ENCODE data around the gene PLA2G4A.
"Not testable (repeated sequence)": the region's sequence is repeated elsewhere in the genome, so short reads cannot be mapped to it uniquely, and the experiment has no call there.

PLA2G4A gene

GRCh38 chr1:186878356-186878755 is 49.6 kb downstream of the PLA2G4A start:
- DNase-seq: no peak

- DNase-seq: no peak
Observed at GRCh38 chr1:186880982-186881381, 52.2 kb downstream of the PLA2G4A start.

GRCh38 chr1:186882372-186883134 is 53.8 kb downstream of the PLA2G4A start:
- no peak for DNase-seq

GRCh38 chr1:186884251-186884650 is 55.5 kb downstream of the PLA2G4A start:
- DNase-seq: no peak

DNA sequence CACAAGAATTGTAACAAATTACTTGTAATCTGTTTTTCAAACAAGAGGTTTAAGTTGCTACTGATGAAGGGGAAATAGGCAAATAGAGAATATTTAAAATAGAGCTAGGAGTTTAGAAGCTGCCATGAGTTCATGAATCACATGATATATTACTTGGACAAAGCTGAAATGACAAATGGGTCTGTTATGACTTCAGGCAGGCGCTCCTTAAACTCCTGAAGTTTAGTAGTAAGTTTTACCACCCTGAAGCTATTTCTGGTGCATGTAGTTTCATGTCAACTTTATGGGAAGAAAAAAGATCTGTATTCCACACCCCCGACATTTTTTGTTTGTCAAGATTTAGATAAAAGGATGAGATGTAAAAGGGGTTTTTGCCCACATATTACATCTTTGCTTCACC is 58.5 kb downstream of the PLA2G4A start:
- no peak for DNase-seq

- DNase-seq: no peak
Observed at GRCh38 chr1:186888367-186888766, 59.6 kb downstream of the PLA2G4A start.

DNA sequence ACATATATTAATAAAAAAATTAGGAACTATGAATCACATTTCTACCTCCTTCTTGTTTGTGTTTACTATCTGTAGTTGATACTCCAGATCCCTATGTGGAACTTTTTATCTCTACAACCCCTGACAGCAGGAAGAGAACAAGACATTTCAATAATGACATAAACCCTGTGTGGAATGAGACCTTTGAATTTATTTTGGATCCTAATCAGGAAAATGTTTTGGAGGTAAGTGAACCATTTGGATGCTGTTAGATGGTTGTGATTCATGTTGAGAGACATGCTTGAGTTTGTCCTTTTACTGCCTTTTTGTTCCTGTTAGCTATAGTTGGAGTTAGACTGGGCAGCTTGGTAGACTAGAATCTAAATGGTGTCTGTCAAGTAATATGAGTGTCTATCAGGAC is 64.2 kb downstream of the PLA2G4A start:
- DNase-seq: no peak

DNA sequence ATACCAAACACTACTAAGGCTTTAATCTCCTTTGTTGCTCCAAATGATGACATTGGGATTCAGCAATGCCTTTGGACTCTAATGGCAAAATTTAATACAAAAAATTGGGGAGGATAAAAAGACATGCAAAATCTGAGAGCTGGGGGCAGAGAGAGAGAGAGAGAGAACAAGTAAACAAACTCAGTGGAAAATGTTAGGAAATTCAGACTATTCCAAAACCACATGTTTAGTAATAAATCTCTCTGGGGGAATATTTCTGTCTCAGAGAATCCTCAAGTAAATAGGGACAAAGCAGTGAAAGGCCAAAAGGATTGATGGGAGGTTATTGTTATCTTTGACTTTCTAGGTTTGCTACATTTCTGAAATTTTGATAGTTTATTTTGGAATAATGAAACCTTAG is 65.7 kb downstream of the PLA2G4A start:
- DNase-seq: no peak

- DNase-seq: no peak
Observed at GRCh38 chr1:186896211-186896610, 67.5 kb downstream of the PLA2G4A start.

DNA sequence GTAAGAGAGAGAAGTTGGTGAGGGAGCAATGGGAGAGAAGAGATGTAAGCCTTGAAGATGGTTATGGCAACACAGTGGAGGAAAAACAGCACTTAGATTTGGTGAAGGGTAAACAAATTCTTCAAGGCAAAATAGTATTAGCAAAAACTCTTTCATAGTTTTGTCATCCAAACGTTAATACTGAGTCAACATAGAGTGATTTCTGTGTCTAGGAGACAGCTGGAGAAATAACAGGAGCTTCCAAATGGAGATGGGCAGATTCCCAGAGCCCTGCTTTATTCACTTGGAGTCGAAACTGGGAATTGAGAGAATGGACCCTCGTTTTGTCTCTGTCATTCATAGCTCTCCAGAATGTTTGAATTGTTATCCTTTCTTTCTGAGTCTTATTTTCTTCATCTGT is 68.3 kb downstream of the PLA2G4A start:
- no peak for DNase-seq

- no peak for DNase-seq
Observed at GRCh38 chr1:186899577-186899976, 70.8 kb downstream of the PLA2G4A start.

DNA sequence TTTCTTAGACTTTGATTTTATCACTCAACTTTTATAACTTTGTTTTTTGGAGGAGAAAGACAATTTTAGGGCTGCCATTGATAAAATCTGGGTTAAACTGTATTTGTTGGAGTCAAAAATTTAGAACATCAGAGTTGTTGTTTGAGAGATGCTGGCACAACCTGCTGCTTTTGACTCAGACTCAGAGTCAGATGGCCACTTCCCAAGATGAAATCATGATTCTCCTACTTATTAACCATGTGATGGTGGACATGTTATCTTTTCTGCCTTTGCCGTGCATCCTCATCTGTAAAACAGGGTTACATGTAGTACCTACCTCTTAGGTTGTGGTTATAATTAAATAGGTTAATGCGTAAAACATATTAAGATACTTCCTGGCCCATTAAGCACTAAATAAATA is 71.2 kb downstream of the PLA2G4A start:
- no peak for DNase-seq

GRCh38 chr1:186900539-186901237 is 71.9 kb downstream of the PLA2G4A start:
- no peak for DNase-seq

- no peak for DNase-seq
Observed at GRCh38 chr1:186901631-186902030, 72.9 kb downstream of the PLA2G4A start.

DNA sequence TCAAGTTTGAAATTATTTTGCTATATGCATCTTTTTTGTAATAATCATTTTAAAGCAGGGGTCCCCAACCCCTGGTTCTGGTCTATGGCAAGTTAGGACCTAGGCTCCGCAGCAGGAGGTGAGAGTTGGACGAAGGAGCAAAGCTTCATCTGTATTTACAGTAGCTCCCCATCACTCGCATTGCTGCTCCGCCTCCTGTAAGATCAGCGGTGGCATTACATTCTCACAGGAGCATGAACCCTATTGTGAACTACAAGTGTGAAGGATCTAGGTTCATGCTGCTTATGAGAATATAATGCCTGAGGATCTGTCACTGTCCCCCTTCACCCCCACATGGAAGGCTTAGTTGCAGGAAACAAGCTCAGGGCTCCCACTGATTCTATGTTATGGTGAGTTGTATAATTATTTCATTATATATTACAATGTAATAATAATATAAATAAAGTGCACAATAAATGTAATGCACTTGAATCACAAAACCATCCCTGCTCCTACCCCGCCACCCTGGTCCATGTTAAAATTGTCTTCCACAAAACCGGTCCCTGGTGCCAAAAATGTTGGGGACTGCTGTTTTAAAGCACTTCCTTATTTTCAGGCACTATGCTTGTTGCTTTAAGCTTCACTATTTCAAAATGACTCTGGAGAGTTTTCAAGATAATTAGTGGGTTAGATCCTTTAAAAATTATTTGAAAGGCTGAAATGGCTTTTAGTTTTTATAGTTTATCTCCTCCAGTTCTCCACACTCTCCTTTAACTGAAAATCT is 74.8 kb downstream of the PLA2G4A start:
- no peak for DNase-seq

DNA sequence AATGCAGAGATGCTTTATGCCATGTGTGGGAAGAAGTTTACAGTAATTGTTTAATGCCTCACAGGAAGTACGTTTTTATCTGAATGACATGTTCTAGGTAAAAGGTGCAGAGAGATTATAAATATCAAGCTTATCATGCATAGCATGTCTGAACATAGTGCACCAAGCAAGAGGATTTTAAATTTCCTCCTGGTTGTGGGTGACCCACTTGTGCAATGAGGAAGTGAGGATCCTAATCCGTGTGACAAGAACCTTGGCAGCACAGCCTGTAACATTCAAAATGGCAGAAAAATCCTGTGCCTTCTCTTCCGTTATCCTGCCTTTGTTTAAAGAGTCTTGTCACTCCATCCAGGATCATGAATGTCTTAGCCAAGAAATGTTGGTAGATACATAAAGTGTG is 75.6 kb downstream of the PLA2G4A start:
- no peak for DNase-seq

- DNase-seq: no peak
Observed at GRCh38 chr1:186905561-186905960, 76.8 kb downstream of the PLA2G4A start.

DNA sequence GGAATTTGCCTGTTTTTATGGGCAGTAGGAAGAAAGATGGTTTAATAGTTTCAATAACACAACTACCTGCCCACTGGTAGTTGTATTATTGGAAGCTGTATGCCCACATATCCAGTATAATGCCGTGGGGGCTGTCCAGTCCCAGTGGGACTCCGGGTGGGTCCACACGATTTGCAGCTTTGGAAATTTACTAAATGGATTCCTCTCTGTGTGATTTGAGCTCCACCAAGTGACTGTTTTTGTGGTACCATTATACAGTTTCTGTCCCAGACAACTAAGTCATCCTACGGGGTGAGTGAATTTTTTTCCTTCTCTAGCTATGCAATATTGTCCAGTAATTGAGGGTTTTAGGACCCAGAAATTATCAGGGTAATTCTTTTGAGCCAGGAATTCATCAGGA is 86.8 kb downstream of the PLA2G4A start:
- no peak for DNase-seq

DNA sequence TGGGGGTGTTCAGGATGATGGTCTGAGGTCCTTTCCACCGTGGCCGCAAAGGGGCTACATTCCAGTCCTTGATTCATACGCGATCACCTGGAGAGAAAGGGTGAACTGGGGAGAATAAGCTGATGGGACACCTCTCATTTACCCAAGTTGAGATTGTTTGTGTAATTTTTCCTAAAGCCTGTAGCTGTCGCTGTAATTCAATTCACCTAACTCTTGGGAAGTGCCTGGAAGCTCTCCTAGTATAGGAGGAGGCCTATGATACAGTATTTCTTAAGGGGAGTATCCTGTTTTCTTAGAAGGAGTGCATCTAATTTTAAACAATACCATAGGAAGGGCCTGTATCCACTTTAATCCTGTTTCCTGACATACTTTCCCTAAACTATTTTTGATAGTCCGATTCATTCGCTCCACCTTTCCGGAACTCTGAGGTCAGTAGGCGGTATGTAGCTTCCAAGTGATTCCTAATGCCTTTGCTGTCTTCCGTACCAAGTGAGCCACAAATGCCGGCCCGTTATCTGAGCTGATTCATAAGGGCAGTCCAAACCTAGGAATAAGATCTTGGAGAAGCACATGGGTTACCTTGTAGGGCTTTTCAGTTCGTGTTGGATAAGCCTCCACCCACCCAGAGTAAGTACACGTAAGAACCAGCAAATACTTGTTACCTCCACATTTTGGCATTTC is 88.5 kb downstream of the PLA2G4A start:
- not testable (repeated sequence) for DNase-seq

DNA sequence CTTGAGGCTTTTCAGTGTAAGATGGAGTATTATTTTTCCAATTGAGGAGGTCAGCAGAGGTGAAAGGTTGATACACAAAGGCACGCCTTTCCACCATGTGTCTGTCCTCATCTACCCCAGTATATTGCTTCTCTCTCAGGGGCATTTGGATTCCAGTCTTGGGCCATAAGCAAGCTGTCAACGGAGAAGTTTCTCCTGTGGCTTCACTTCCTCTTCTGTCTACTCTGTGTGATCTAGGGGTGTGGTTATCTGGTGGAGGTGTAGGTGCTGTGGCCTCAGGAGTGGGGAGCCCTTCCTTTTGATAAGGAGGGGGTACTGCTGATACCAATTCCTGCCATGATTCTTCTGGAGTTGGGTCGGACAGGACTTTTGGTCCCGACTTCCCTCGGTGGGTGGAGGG is 92.6 kb downstream of the PLA2G4A start:
- DNase-seq: not testable (repeated sequence)

GRCh38 chr1:186922814-186923213 is 94.1 kb downstream of the PLA2G4A start:
- not testable (repeated sequence) for DNase-seq

DNA sequence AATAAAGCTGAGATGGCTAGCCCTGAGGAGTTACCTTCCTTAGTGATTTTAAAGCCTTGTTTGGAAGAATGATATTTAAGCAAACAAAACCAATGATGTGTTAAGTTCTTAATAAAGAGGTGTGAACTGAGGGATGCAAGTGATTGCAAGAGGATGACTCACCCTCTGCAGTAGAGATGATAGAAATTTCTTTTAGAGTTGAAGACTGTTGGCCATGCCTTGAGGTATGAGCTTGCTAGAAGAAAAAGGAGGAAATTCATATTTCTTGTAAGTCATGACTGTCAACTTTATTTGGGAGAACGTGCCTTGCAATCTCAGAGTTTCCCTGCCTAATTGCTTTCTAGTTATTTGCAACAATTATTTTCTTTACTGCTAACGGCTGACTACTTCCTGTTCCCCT is 94.7 kb downstream of the PLA2G4A start:
- no peak for DNase-seq
